ENCODE data around the gene SOBP.

DNA sequence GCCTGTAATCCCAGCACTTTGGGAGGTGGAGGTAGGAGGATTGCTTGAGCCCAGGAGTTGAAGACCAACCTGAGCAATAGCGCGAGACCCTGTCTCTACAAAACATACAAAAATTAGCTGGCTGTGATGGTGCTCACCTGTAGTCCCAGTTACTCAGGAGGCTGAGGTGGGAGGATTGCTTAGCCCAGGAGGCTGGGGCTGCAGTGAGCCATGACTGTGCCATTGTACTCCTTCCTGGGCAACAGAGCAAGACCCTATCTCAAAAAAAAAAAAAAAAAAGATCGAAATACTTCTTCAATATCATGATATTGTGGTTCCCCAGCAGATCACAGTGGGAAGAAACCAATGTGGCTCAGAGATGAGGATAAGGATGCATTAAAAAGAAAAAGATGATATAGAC lies 47.6 kb downstream of the SOBP start:
- TF ChIP-seq POLR2A (IDR thresholded peaks at IDR 0.05) (no peak), EP300 (IDR thresholded peaks at IDR 0.05) (no peak), POLR2AphosphoS5 (IDR thresholded peaks at IDR 0.05) (no peak)
- TF ChIP-seq, protein P1, sequence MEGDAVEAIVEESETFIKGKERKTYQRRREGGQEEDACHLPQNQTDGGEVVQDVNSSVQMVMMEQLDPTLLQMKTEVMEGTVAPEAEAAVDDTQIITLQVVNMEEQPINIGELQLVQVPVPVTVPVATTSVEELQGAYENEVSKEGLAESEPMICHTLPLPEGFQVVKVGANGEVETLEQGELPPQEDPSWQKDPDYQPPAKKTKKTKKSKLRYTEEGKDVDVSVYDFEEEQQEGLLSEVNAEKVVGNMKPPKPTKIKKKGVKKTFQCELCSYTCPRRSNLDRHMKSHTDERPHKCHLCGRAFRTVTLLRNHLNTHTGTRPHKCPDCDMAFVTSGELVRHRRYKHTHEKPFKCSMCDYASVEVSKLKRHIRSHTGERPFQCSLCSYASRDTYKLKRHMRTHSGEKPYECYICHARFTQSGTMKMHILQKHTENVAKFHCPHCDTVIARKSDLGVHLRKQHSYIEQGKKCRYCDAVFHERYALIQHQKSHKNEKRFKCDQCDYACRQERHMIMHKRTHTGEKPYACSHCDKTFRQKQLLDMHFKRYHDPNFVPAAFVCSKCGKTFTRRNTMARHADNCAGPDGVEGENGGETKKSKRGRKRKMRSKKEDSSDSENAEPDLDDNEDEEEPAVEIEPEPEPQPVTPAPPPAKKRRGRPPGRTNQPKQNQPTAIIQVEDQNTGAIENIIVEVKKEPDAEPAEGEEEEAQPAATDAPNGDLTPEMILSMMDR (IDR thresholded peaks at IDR 0.05), result no peak
